ENCODE measurements around the gene PPID. TPM values are rescaled to one million over a fixed set of nuclear protein-coding genes. Genes with fewer than 3 reads are reported as not detected.
A peak's percentile ranks its signal among the peaks of the same experiment; 100 is the strongest.
"Not testable (repeated sequence)": the region's sequence is repeated elsewhere in the genome, so short reads cannot be mapped to it uniquely, and the experiment has no call there.

The PPID gene
- total RNA-seq, 1 experiment from 2014 or later, result 125 TPM

- H3K36me3 ChIP-seq, result peaks cover 68% of the 10 kb centered on the region
- no peaks in the 10 kb centered on the region for H3K27me3 ChIP-seq
- no peak for DNase-seq
- no peaks in the 10 kb centered on the region for H3K9me3 ChIP-seq
- H3K4me3 ChIP-seq, result no peak overlapping the region
Observed at GRCh38 chr4:158682066-158682465, 41.1 kb downstream of the PPID start.

- no peaks in the 10 kb centered on the region for H3K27me3 ChIP-seq
- H3K4me3 ChIP-seq, result no peak overlapping the region
- H3K36me3 ChIP-seq, result peaks cover 65% of the 10 kb centered on the region
- H3K9me3 ChIP-seq, result no peaks in the 10 kb centered on the region
- no peak for DNase-seq
Observed at GRCh38 chr4:158681629-158682028, 41.6 kb downstream of the PPID start.

GRCh38 chr4:158678767-158679166 lies 44.4 kb downstream of the PPID start:
- H3K36me3 ChIP-seq, result peaks cover 41% of the 10 kb centered on the region
- H3K9me3 ChIP-seq, result no peaks in the 10 kb centered on the region
- DNase-seq, result no peak
- H3K4me3 ChIP-seq, result no peak overlapping the region
- H3K27me3 ChIP-seq, result no peaks in the 10 kb centered on the region

GRCh38 chr4:158676076-158676475 lies 47.1 kb downstream of the PPID start:
- H3K4me3 ChIP-seq, result no peak overlapping the region
- H3K9me3 ChIP-seq, result no peaks in the 10 kb centered on the region

GRCh38 chr4:158673633-158674032 lies 49.6 kb downstream of the PPID start:
- DNase-seq, result no peak

More at GRCh38 chr4:158676076-158676475, 47.1 kb downstream of the PPID start:
- Histone ChIP-seq H3K27me3 (no peaks in the 10 kb centered on the region), H3K36me3 (peaks cover 21% of the 10 kb centered on the region)
- peak; percentile 66 for DNase-seq

GRCh38 chr4:158671915-158672806 lies 51.0 kb downstream of the PPID start, which contains the start of gene ETFDH:
TSS of gene ETFDH (plus strand) at chr4:158672296. CDS start at chr4:158672457, 161 bp downstream.
- DNase-seq, result peak; percentile 100
- Histone ChIP-seq H3K4me3 (peak within 1 kb of the TSS; percentile 92), H3K9me3 (no peaks in the 10 kb centered on the region), H3K36me3 (peaks cover 39% of the 10 kb centered on the region), H3K27me3 (no peaks in the 10 kb centered on the region)

More at GRCh38 chr4:158673633-158674032, 49.6 kb downstream of the PPID start:
- H3K9me3 ChIP-seq, result no peaks in the 10 kb centered on the region
- peak overlapping the region; percentile 92 for H3K4me3 ChIP-seq
- H3K27me3 ChIP-seq, result no peaks in the 10 kb centered on the region
- peaks cover 27% of the 10 kb centered on the region for H3K36me3 ChIP-seq

GRCh38 chr4:158671665-158671914 lies 51.6 kb downstream of the PPID start, which contains the start of gene C4orf46:
TSS of gene C4orf46 (minus strand) at chr4:158671887. CDS start at chr4:158671801, 86 bp downstream.
- DNase-seq, result no peak
- Histone ChIP-seq H3K9me3 (no peaks in the 10 kb centered on the region), H3K36me3 (peaks cover 43% of the 10 kb centered on the region), H3K4me3 (peak within 1 kb of the TSS; percentile 92), H3K27me3 (no peaks in the 10 kb centered on the region)

GRCh38 chr4:158670975-158671664 lies 52.1 kb downstream of the PPID start:
- DNase-seq, result peak; percentile 98
- Histone ChIP-seq H3K9me3 (no peaks in the 10 kb centered on the region), H3K36me3 (peaks cover 47% of the 10 kb centered on the region), H3K27me3 (no peaks in the 10 kb centered on the region), H3K4me3 (peak overlapping the region; percentile 92)

GRCh38 chr4:158669310-158669709 lies 53.9 kb downstream of the PPID start:
- Histone ChIP-seq H3K9me3 (no peaks in the 10 kb centered on the region), H3K27me3 (no peaks in the 10 kb centered on the region), H3K4me3 (peak overlapping the region; percentile 1; the same call in 1 of the 2 replicates), H3K36me3 (peaks cover 62% of the 10 kb centered on the region)
- no peak for DNase-seq

- no peaks in the 10 kb centered on the region for H3K9me3 ChIP-seq
- peaks cover 62% of the 10 kb centered on the region for H3K36me3 ChIP-seq
- DNase-seq, result peak; percentile 76
- H3K27me3 ChIP-seq, result no peaks in the 10 kb centered on the region
- no peak overlapping the region for H3K4me3 ChIP-seq
Observed at GRCh38 chr4:158667651-158668198, 55.5 kb downstream of the PPID start.

GRCh38 chr4:158666892-158667291 lies 56.3 kb downstream of the PPID start:
- Histone ChIP-seq H3K27me3 (no peaks in the 10 kb centered on the region), H3K36me3 (peaks cover 62% of the 10 kb centered on the region), H3K4me3 (no peak overlapping the region), H3K9me3 (no peaks in the 10 kb centered on the region)
- DNase-seq, result no peak

- Histone ChIP-seq H3K9me3 (no peaks in the 10 kb centered on the region), H3K36me3 (peaks cover 52% of the 10 kb centered on the region), H3K27me3 (no peaks in the 10 kb centered on the region), H3K4me3 (no peak overlapping the region)
- no peak for DNase-seq
Observed at GRCh38 chr4:158664806-158665205, 58.4 kb downstream of the PPID start.

- peaks cover 45% of the 10 kb centered on the region for H3K36me3 ChIP-seq
Observed at GRCh38 chr4:158663707-158664625, 59.2 kb downstream of the PPID start.

GRCh38 chr4:158663255-158663654 lies 59.9 kb downstream of the PPID start:
- H3K4me3 ChIP-seq, H3K9me3 ChIP-seq, DNase-seq, H3K27me3 ChIP-seq: not testable (repeated sequence)
- H3K36me3 ChIP-seq, result peaks cover 37% of the 10 kb centered on the region

More at GRCh38 chr4:158663707-158664625, 59.2 kb downstream of the PPID start:
- not testable (repeated sequence) for H3K4me3 ChIP-seq, H3K9me3 ChIP-seq, H3K27me3 ChIP-seq, DNase-seq
